Bronchial epithelial cell (primary cell): ENCODE results near the gene STBD1. TPM values are rescaled to one million over a fixed set of nuclear protein-coding genes. Genes with fewer than 3 reads are reported as not detected.

Experiments used
- DNase-seq: peaks from one replicate; pipeline ENCODE4 v3.0.0-alpha.2; 2010; ENCODE audit warnings: low read depth
- FAIRE-seq: peaks from 2 replicates; lab custom pipeline; 2011; peaks lifted over from hg19 to GRCh38; lab: Jason Lieb, UNC
- H3K27me3 ChIP-seq: 2 replicates; pipeline ENCODE4 v1.5.1; 2011; ENCODE audit warnings: low read length; ENCODE audit not compliant: control insufficient read depth, insufficient read depth
- H3K36me3 ChIP-seq: 2 replicates; pipeline ENCODE4 v1.5.1; 2011; ENCODE audit warnings: low read length; ENCODE audit not compliant: control insufficient read depth, insufficient read depth
- H3K4me3 ChIP-seq: 2 replicates; pipeline ENCODE4 v1.5.1; 2011; ENCODE audit warnings: mild to moderate bottlenecking, low read depth, low read length, control low read depth
- CTCF ChIP-seq: IDR thresholded peaks from 2 replicates; pipeline ENCODE4 v1.5.1; 2011; ENCODE audit warnings: mild to moderate bottlenecking, moderate library complexity, low read length, control low read depth, inconsistent platforms; ENCODE audit not compliant: insufficient read depth, severe bottlenecking
- total RNA-seq: library from RNA; depleted of rRNA; stranded (reverse); fragments of >200 nt; gene quantifications from 2 replicates; pipeline ENCODE4 v1.2.1, GENCODE V29; 2014

Gene STBD1
- total RNA-seq, 1 donor from 2014 or later: 10.0 TPM

- no peaks in the 10 kb centered on the region for H3K36me3 ChIP-seq
- H3K27me3 ChIP-seq: no peaks in the 10 kb centered on the region
- TF ChIP-seq CTCF: no peak
- no peak overlapping the region for H3K4me3 ChIP-seq
- DNase-seq (no peak), FAIRE-seq (no peak)
These were observed 33.5 kb upstream of the STBD1 start for GRCh38 chr4:76272999-76273398.

GRCh38 chr4:76275486-76276124, 30.9 kb upstream of the STBD1 start:
- Histone ChIP-seq H3K27me3 (no peaks in the 10 kb centered on the region), H3K4me3 (no peak overlapping the region), H3K36me3 (no peaks in the 10 kb centered on the region)
- FAIRE-seq: no peak
- TF ChIP-seq CTCF: no peak
- DNase-seq: no peak

- Histone ChIP-seq H3K4me3 (no peak overlapping the region), H3K27me3 (no peaks in the 10 kb centered on the region), H3K36me3 (no peaks in the 10 kb centered on the region)
- DNase-seq: no peak
- FAIRE-seq: no peak
- TF ChIP-seq CTCF: no peak
These were observed 29.7 kb upstream of the STBD1 start for GRCh38 chr4:76276813-76277212.

GRCh38 chr4:76277667-76278066, 28.9 kb upstream of the STBD1 start:
- Histone ChIP-seq H3K36me3 (no peaks in the 10 kb centered on the region), H3K4me3 (no peak overlapping the region), H3K27me3 (no peaks in the 10 kb centered on the region)
- no peak for TF ChIP-seq CTCF
- FAIRE-seq (no peak), DNase-seq (peak; percentile 42)

- H3K36me3 ChIP-seq: no peaks in the 10 kb centered on the region
- TF ChIP-seq CTCF: no peak
- no peaks in the 10 kb centered on the region for H3K27me3 ChIP-seq
- no peak overlapping the region for H3K4me3 ChIP-seq
- DNase-seq (no peak), FAIRE-seq (no peak)
These were observed 27.9 kb upstream of the STBD1 start for GRCh38 chr4:76278583-76278982.

GRCh38 chr4:76279462-76279861, 27.1 kb upstream of the STBD1 start:
- DNase-seq (no peak), FAIRE-seq (no peak)
- H3K27me3 ChIP-seq: no peaks in the 10 kb centered on the region
- no peak for TF ChIP-seq CTCF
- no peak overlapping the region for H3K4me3 ChIP-seq
- no peaks in the 10 kb centered on the region for H3K36me3 ChIP-seq
